ENCODE results near the gene CORO6. TPM values are rescaled to one million over a fixed set of nuclear protein-coding genes. Genes with fewer than 3 reads are reported as not detected.

Gene CORO6
- total RNA-seq, 1 experiment from 2014 or later: 2.3 TPM

- Mint-ChIP-seq H3K36me3 (ENCODE audit: insufficient read depth in 1 of 3, low read depth in 3 of 3) (peaks cover 0 to 1% (median 0%) of the 10 kb centered on the region in 3 experiments; a peak in 1 of 7 replicates), H3K27me3 (ENCODE audit: low read depth) (peaks cover 5% of the 10 kb centered on the region), H3K4me3 (peak within 1 kb of the TSS; percentile 81 to 90), H3K9me3 (no peaks in the 10 kb centered on the region), H3K4me1 (peaks cover 47 to 62% of the 10 kb centered on the region in 2 experiments), H3K27ac (no peak within 1 kb of the TSS)
- TF ChIP-seq CTCF (conservative IDR thresholded peaks at IDR 0.05): no peak
- Histone ChIP-seq H3K4me1 (ENCODE audit: insufficient read depth, low read length) (peaks cover 12% of the 10 kb centered on the region; the same call in 1 of the 2 replicates), H3K23ac (ENCODE audit: insufficient read length, low read depth, low read length) (no peak within 1 kb of the TSS), H2BK5ac (ENCODE audit: insufficient read length, low read length) (no peak within 1 kb of the TSS), H3K27ac (ENCODE audit: insufficient read length, low read depth, low read length) (no peak within 1 kb of the TSS), H2BK12ac (ENCODE audit: insufficient read length, low read depth, low read length) (no peak within 1 kb of the TSS), H3K9ac (ENCODE audit: extremely low read depth, insufficient read length, low read length) (peak within 1 kb of the TSS; percentile 0), H4K8ac (replicated peaks; ENCODE audit: insufficient read length, low read depth, low read length) (no peak within 1 kb of the TSS), H3K9me3 (ENCODE audit: control insufficient read depth, low read depth, low read length) (no peaks in the 10 kb centered on the region), H3K18ac (ENCODE audit: insufficient read length, low read depth, low read length) (no peak within 1 kb of the TSS), H3K56ac (ENCODE audit: insufficient read length, low read depth, low read length) (no peak within 1 kb of the TSS), H3T11ph (ENCODE audit: low read length) (no peak within 1 kb of the TSS), H4K91ac (ENCODE audit: insufficient read length, low read depth, low read length) (no peak within 1 kb of the TSS), H2AFZ (ENCODE audit: low read length) (no peak within 1 kb of the TSS), H3K4ac (ENCODE audit: low read depth, low read length) (no peak within 1 kb of the TSS), H2BK20ac (ENCODE audit: low read depth, low read length, poor library complexity, severe bottlenecking) (no peak within 1 kb of the TSS), H3K4me2 (ENCODE audit: insufficient read depth, insufficient read length, low read length) (peak within 1 kb of the TSS; percentile 76), H2BK120ac (ENCODE audit: low read depth, low read length, poor library complexity, severe bottlenecking) (no peak within 1 kb of the TSS), H3K27me3 (ENCODE audit: insufficient read depth, low read length) (no peaks in the 10 kb centered on the region), H4K5ac (ENCODE audit: insufficient read length, low read depth, low read length) (no peak within 1 kb of the TSS), H4K20me1 (ENCODE audit: control insufficient read depth, insufficient read depth, insufficient read length) (no peaks in the 10 kb centered on the region), H2BK15ac (ENCODE audit: low read depth, low read length) (no peak within 1 kb of the TSS), H2AK5ac (ENCODE audit: insufficient read length, low read length) (no peak within 1 kb of the TSS), H3K79me1 (ENCODE audit: insufficient read depth, low read depth, low read length, poor library complexity, severe bottlenecking) (peaks cover 4% of the 10 kb centered on the region), H3K23me2 (ENCODE audit: insufficient read length, low read depth, low read length, poor library complexity, severe bottlenecking) (peaks cover 37% of the 10 kb centered on the region), H3K79me2 (ENCODE audit: insufficient read depth, low read length) (peaks cover 23% of the 10 kb centered on the region; the same call in 1 of the 2 replicates), H3K14ac (ENCODE audit: insufficient read depth, low read length) (no peak within 1 kb of the TSS)
- peak; percentile 87 for DNase-seq
- no CpG with 5 or more reads among the region's 70 CpGs for WGBS (ENCODE audit: extremely low coverage, insufficient read length, low lambda C conversion rate)
Measured at GRCh38 chr17:29589524-29590410, 32.9 kb downstream of the CORO6 start, which contains the start of gene GIT1. TSS of gene GIT1 (minus strand) at chr17:29589648. CDS start at chr17:29589378, 270 bp downstream.
